Adrenal gland (tissue), 12 donors: ENCODE results near the gene COL23A1. TPM values are rescaled to one million over a fixed set of nuclear protein-coding genes. Genes with fewer than 3 reads are reported as not detected.

Experiments used
- DNase-seq, 7 donors: peaks; one replicate each; pipeline ENCODE4 v3.0.0-alpha.2; 2019 to 2020
- H3K27ac ChIP-seq, 5 donors: fragments of 200-600 bp; sonication (generic) in 4 of 5; 1 replicate in 3 of 5; 2 replicates in 2 of 5; pipeline versions ENCODE4 v1.5.1 to v1.8.0; 2016 to 2020; ENCODE audit warnings: mild to moderate bottlenecking in 1 of 5
- H3K27me3 ChIP-seq: fragments of 200-600 bp; 2 replicates; pipeline ENCODE4 v1.8.0; 2021
- H3K36me3 ChIP-seq, 2 donors: fragments of 200-600 bp; replicated peaks in 1 of 2; 1 replicate in 1 of 2; 2 replicates in 1 of 2; pipeline versions ENCODE4 v1.5.1 to v1.8.0; 2018 to 2022
- H3K4me1 ChIP-seq, 2 donors: fragments of 200-600 bp; replicated peaks in 1 of 2; 1 replicate in 1 of 2; 2 replicates in 1 of 2; pipeline versions ENCODE4 v1.5.1 to v1.8.0; 2018 to 2021
- H3K4me3 ChIP-seq, 4 donors: fragments of 200-600 bp; sonication (generic) in 3 of 4; one replicate each; pipeline ENCODE4 v1.5.1; 2016 to 2018
- H3K9me3 ChIP-seq, 3 donors: fragments of 200-600 bp; sonication (generic) in 1 of 3; replicated peaks in 1 of 3; 1 replicate in 2 of 3; 2 replicates in 1 of 3; pipeline versions ENCODE4 v1.5.1 to v1.8.0; 2016 to 2021
- POLR2A ChIP-seq, 2 donors: fragments of 450-650 bp; IDR thresholded peaks; one replicate each; pipeline ENCODE4 v1.6.1; 2017; ENCODE audit warnings: antibody characterized with exemption in 2 of 2, mild to moderate bottlenecking in 2 of 2, moderate library complexity in 1 of 2
- WGBS, 4 donors: extraction: QIAGEN DNeasy Blood & Tissue Kit in 2 of 4; methylation state at CpG; one replicate each; pipeline versions ENCODE4 v1.1.5 to v1.1.7; 2013 to 2017; 5-methylcytosine and 5-hydroxymethylcytosine counted together
- intact Hi-C, 2 donors: fragments of 100-400 bp; cut with DNase I; formaldehyde crosslinking; loops; one replicate each; pipeline versions ENCODE4 v1.14.1 to v1.15.0; 2022 to 2023
- polyA plus RNA-seq, 3 donors: library from polyadenylated mRNA; stranded (reverse); fragments of 200-250 nt in 2 of 3; fragments of 350-450 nt in 1 of 3; fragmentation: Illumina TruSeq in 1 of 3; extraction: RNeasy Lipid Tissue Mini Kit (QIAGEN cat#74804) in 1 of 3; gene quantifications; one replicate each; pipeline ENCODE4 v1.2.3, GENCODE V29; 2013 to 2014
- total RNA-seq, 9 donors: library from RNA; depleted of rRNA in 4 of 9; stranded (reverse); fragments of >200 nt in 4 of 9; fragments of 120-200 nt in 1 of 9; fragmentation: NEBNext Ultra II Directional in 1 of 9; extraction: Animal tissue kit (Norgen Biotek cat#: 25700) in 1 of 9; gene quantifications; one replicate each; pipeline versions ENCODE4 v1.1.0 to v1.2.4, GENCODE V29; 2013 to 2023
- TF ChIP-seq, protein P1 (sequence below), 6 experiments: fragments of 450-650 bp in 4 of 6; fragments of 200-600 bp in 2 of 6; sonication (generic) in 1 of 6; IDR thresholded peaks; 1 replicate in 5 of 6; 2 replicates in 1 of 6; pipeline versions ENCODE4 v1.5.1 to v1.8.0; 2016 to 2021; ENCODE audit warnings: antibody characterized with exemption in 6 of 6, mild to moderate bottlenecking in 2 of 6, moderate library complexity in 1 of 6
- donor health status: healthy with polysubstance abuse.
- donor health status: Bipolar disorder and iron deficiency.
- donor health status: DM: yes; HTN: yes; CAD: no.
- donor health status: DM: no; HTN: no; CAD: no.
- donor health status: DM: no; HTN: no; CAD: no.
- donor health status: DM: yes; HTN: yes; CAD: no.

The COL23A1 gene
- total and polyA plus RNA-seq, 12 donors = 0.09 to 4.4 (median 0.88) TPM

DNA sequence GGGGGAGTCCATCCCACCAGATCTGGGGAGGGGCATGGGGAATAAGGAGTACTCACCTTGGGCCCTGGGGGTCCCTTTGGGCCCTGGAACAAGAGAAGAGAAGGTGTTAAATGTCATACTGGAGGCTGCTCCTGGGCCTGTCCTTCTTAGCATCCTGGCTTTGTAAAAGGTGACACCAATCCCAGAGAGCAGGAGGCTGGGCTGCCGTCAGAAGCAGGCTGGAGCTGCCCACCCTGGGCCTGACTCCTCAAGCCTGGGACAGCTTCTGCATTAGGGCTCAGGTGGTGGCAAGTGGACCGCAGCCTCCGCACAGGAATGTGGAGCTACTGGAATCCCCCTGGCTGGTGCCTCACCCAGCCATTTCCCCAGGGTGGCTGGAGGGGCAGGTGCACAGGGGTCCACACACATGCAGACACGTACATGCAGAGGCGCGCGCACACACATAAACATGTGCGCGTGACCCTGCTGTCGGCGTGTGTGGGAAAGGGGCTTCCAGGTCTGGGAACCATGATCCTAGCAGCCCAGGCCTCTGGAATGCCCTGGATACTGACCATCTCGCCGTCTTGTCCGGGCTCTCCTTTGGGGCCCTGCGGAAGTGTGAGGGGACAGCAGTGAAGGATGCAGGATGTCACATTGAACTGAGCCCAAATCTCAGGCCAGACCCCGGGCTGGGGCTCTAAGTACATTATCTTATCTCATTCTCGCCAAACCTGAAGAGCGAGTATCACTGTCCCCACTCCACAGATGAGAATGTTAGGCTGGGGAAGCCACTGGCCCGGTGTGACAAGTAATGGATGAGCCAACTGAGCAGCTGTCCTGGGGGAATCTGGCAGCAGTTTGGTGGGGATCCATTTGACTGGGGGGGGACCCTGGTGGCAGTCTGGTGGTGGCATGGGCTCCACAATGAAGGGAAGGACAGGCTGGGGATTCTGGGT lies 328.3 kb downstream of the COL23A1 start:
- no peak for DNase-seq
- Histone ChIP-seq H3K27ac (no peak overlapping the region), H3K36me3 (no peaks in the 10 kb centered on the region), H3K4me1 (no peaks in the 10 kb centered on the region), H3K4me3 (no peak overlapping the region), H3K27me3 (no peaks in the 10 kb centered on the region), H3K9me3 (no peaks in the 10 kb centered on the region)
- TF ChIP-seq, protein P1, sequence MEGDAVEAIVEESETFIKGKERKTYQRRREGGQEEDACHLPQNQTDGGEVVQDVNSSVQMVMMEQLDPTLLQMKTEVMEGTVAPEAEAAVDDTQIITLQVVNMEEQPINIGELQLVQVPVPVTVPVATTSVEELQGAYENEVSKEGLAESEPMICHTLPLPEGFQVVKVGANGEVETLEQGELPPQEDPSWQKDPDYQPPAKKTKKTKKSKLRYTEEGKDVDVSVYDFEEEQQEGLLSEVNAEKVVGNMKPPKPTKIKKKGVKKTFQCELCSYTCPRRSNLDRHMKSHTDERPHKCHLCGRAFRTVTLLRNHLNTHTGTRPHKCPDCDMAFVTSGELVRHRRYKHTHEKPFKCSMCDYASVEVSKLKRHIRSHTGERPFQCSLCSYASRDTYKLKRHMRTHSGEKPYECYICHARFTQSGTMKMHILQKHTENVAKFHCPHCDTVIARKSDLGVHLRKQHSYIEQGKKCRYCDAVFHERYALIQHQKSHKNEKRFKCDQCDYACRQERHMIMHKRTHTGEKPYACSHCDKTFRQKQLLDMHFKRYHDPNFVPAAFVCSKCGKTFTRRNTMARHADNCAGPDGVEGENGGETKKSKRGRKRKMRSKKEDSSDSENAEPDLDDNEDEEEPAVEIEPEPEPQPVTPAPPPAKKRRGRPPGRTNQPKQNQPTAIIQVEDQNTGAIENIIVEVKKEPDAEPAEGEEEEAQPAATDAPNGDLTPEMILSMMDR (IDR thresholded peaks at IDR 0.05) = no peak
- TF ChIP-seq POLR2A (IDR thresholded peaks at IDR 0.05) = no peak
- intact Hi-C loops = no loop called here
- WGBS, 4 donors = 91 to 95% (median 93%) methylated on average over 8 to 19 of the region's 19 CpGs

DNA sequence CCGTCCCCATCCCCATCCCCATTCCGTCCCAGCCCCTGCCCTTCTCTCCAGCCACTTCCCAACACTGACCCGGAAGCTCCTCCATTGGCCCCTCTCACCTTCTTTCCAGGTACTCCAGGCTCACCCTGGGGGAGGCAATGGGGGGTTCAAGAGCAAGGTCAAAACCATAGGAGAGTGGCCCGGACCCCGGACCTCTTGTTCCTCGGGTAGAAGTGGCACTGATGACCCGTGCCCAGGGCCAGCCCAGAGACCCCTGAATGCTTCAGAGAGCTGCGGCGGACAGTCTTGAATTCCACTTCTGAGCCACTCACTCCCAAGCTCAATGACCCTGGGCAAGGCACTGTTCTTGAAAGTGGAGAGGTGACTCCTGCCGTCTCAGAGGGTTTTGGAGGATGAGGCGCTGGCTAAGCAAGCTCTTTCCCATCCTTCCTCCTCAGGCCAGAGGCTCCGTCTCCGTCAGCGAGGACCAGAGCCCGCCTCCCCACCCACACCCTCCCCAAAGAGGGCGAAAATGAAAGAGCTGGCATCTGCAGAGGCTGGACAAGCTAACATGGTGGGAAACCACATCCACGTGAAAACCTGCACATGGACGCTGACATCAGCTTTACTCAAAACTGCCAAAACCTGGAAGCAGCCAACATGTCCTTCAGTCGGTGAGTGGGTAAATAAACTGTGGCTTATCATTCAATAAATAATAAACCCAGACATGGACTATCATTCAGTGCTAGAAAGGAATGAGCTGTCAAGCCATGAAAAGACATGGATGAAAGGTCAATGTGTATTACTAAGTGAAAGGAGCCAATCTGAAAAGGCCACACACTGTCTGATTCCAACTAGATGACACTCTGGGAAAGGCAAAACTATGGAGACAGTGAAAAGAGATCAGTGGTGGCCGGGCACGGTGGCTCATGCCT lies 330.3 kb downstream of the COL23A1 start:
- H3K27me3 ChIP-seq = no peaks in the 10 kb centered on the region
- intact Hi-C loops = no loop called here
- no peaks in the 10 kb centered on the region for H3K9me3 ChIP-seq
- no peak overlapping the region for H3K4me3 ChIP-seq
- H3K4me1 ChIP-seq = no peaks in the 10 kb centered on the region
- no peak for DNase-seq
- H3K27ac ChIP-seq = no peak overlapping the region
- TF ChIP-seq, protein P1 (IDR thresholded peaks at IDR 0.05) = no peak
- TF ChIP-seq POLR2A (IDR thresholded peaks at IDR 0.05) = no peak
- no peaks in the 10 kb centered on the region for H3K36me3 ChIP-seq
- 71 to 74% (median 73%) methylated on average over 16 to 21 of the region's 21 CpGs for WGBS, 4 donors

DNA sequence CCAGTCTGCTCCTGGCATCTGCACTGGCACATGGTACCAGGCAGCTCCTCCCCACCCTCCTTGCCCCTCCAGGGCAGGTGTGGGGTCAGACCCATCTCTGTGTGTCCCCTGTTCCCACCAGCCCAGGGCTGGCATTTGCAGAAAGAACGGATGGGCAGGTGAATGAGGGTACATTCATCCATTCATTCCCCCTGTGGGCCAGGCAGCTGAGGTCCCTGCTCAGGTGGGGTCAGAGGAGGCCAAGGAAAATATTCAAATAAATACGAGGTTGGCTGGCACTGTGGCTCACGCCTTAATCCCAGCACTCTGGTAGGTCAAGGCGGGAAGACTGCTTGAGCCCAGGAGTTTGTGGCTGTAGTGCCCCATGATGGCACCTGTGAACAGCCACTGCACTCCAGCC lies 332.5 kb downstream of the COL23A1 start:
- intact Hi-C loops = no loop called here

More for the DNA sequence above, 332.5 kb downstream of the COL23A1 start:
- H3K4me1 ChIP-seq = no peaks in the 10 kb centered on the region
- no peaks in the 10 kb centered on the region for H3K36me3 ChIP-seq
- TF ChIP-seq, protein P1 (IDR thresholded peaks at IDR 0.05) = no peak
- no peak for TF ChIP-seq POLR2A (IDR thresholded peaks at IDR 0.05)
- H3K4me3 ChIP-seq = no peak overlapping the region
- no peaks in the 10 kb centered on the region for H3K27me3 ChIP-seq
- H3K27ac ChIP-seq = no peak overlapping the region
- 68 to 89% (median 82%) methylated on average over 4 of the region's 4 CpGs for WGBS, 4 donors
- no peak for DNase-seq
- no peaks in the 10 kb centered on the region for H3K9me3 ChIP-seq
